Hematopoietic multipotent progenitor cell treated with erythropoietin and hydrocortisone succinate and interleukin-3 and kit ligand, for 8 days (in vitro differentiated cells): ENCODE results near the gene ZNF416.

Experiments used
- DNase-seq: peaks from one replicate; pipeline ENCODE4 v3.0.0-alpha.2; 2015

The ZNF416 gene

DNA sequence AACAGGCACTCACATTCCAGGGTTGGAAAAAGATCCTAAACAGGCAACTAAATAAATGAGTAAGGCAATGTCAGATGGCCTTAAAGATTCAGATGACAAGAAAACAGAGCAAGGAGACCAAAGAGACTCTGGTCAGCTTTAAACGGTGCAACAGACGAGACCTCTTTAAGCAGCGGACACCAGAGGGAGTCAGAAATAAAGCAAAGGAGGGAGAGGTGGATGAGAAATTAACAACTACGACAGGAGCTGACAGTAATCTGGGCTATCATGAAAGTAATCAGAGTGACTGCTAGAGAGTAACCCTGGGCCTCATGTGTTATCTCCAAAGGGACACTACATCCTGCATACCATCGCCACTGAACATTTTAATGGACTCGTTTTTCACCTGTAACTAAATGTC lies 20.2 kb downstream of the ZNF416 start:
- DNase-seq = peak; percentile 34

DNA sequence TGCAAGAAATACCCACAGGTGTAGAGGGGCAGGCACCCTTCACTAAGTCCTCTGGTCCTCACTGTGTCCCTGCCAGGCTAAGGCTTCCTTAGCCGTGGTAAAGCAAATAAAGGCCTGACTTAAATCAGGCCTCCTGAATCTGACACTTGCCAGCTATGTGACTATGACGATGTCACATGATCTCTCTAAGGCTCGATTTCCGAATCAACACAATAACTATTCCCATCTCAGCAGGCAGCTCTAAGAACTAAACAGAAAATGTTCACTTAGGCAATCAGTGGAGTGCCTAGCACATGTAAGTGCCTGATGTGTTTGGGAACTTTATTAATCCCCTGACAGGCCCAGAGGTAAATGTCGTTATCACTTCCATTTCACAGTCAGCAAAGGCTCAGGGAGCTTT lies 21.1 kb downstream of the ZNF416 start:
- no peak for DNase-seq

DNA sequence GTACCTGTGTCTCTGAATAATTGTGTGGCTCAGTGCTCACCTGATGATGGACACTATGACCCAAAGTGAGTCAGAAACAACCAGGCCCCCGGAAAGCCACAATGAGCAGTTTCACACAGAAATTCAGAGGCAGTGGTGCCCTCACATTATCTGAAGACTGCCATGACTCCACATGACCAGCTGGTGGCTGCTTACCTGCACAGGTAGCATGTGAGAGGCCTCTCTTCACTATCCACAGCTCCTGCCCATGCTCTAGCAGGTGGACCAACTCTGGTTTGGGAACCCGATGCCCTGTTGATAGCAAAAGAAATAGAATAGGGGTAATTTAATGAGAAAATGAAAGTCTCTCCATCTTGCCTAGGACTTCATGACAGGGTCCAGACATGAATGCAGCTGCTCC lies 26.3 kb downstream of the ZNF416 start:
- no peak for DNase-seq

GRCh38 chr19:57546513-57546912 lies 32.2 kb downstream of the ZNF416 start:
- no peak for DNase-seq

DNA sequence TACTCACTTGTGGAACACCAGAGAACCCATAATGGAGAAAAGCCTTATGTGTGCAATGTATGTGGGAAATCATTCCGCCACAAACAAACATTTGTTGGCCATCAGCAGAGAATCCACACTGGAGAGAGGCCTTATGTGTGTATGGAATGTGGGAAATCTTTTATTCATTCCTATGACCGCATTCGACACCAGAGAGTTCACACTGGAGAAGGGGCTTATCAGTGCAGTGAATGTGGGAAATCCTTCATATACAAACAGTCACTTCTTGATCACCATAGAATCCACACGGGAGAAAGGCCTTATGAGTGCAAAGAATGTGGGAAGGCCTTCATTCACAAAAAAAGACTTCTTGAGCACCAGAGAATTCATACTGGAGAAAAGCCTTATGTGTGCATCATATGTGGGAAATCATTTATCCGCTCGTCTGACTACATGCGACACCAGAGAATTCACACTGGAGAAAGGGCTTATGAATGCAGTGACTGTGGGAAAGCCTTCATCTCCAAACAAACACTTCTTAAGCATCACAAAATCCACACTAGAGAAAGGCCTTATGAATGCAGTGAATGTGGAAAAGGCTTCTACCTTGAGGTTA lies 40.7 kb downstream of the ZNF416 start:
- DNase-seq = no peak

DNA sequence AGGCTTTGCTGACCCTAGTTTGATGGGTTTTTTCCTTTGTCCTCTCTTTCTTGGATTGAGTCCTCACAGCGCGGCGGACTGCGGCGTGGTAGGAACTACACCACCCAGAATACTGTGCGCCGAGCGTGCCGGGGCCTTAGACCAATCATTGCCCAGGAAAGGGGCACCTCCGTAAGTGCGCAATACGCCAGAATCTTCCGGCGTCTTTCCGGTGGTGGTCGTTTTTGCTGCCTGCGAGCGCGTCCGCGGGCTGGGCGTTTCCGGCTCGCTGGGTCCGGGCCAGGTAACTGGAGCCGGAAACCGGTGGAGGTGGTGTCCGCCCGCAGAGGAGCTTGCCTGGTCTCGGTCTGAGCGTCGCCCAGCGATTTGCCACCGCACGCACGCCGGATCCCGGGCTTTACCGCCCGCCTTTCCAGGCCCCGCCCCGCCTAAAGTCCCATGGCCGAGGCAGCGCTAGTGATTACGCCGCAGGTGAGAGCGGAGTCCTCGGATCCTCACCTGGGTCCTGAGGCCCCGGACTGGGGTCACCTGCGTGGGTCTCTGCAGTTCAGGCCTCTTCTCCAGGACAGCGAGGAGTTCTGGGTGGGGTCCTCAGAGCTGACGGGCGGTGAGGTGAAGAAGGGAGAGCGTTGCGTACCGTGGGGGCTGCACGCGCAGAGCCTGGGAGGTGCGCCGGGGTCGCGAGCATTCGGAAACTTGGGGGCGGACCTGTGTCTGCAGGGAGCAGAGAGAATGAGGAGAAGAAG lies 51.4 kb downstream of the ZNF416 start, which contains the start of gene ZNF549:
TSS of gene ZNF549 (plus strand) at position 221 of the 746 bp plus-strand sequence. CDS start at position 439, 218 bp downstream.
- peak; percentile 94 for DNase-seq
